Thoracic aorta (tissue), 2 donors: ENCODE data around the gene HES7. TPM values are rescaled to one million over a fixed set of nuclear protein-coding genes. Genes with fewer than 3 reads are reported as not detected.

Experiments used
- ATAC-seq: fragments of 150-250 bp; one replicate; pipeline ENCODE4 v1.8.0; 2017; ENCODE audit warnings: low read depth; ENCODE audit not compliant: insufficient number of reproducible peaks, low FRiP score
- DNase-seq: peaks from one replicate; pipeline ENCODE4 v3.0.0-alpha.2; 2020; ENCODE audit warnings: low spot score
- H3K27ac ChIP-seq, 2 donors: fragments of 200-600 bp; sonication (generic); 1 replicate in 1 of 2; 2 replicates in 1 of 2; pipeline ENCODE4 v1.5.1; 2016; ENCODE audit warnings: mild to moderate bottlenecking in 2 of 2, moderate library complexity in 2 of 2
- H3K27me3 ChIP-seq: fragments of 200-600 bp; sonication (generic); replicated peaks from 2 replicates; pipeline ENCODE4 v1.6.0; 2016; ENCODE audit warnings: mild to moderate bottlenecking; ENCODE audit not compliant: insufficient read depth
- H3K36me3 ChIP-seq: fragments of 200-600 bp; sonication (generic); one replicate; pipeline ENCODE4 v1.5.1; 2016
- H3K4me1 ChIP-seq, 2 donors: fragments of 200-600 bp; sonication (generic); 1 replicate in 1 of 2; 2 replicates in 1 of 2; pipeline versions ENCODE4 v1.5.1 to v1.6.0; 2016; ENCODE audit warnings: low read depth in 2 of 2, mild to moderate bottlenecking in 1 of 2; ENCODE audit not compliant: control insufficient read depth in 1 of 2
- H3K4me3 ChIP-seq: fragments of 200-600 bp; sonication (generic); 2 replicates; pipeline ENCODE4 v1.5.1; 2016; ENCODE audit warnings: mild to moderate bottlenecking
- H3K9me3 ChIP-seq: fragments of 200-600 bp; sonication (generic); 2 replicates; pipeline ENCODE4 v1.5.1; 2016
- CTCF ChIP-seq: fragments of 200-600 bp; sonication (generic); IDR thresholded peaks from one replicate; pipeline ENCODE4 v1.5.1; 2019; ENCODE audit warnings: antibody characterized with exemption
- total RNA-seq, 2 donors: library from RNA; depleted of rRNA; stranded (reverse); fragments of >200 nt; gene quantifications; one replicate each; pipeline versions ENCODE4 v1.1.0 to v1.2.3, GENCODE V29; 2016

HES7 gene
- total RNA-seq, 2 donors from 2014 or later: not detected

GRCh38 chr17:8158267-8159031, 34.5 kb upstream of the HES7 start:
- H3K4me1 ChIP-seq: peaks cover 18 to 51% of the 10 kb centered on the region in 2 donors
- no peaks in the 10 kb centered on the region for H3K9me3 ChIP-seq
- DNase-seq (peak; percentile 72), ATAC-seq (no peak)
- H3K27ac ChIP-seq: peak overlapping the region; percentile 96 to 98
- peak; percentile 95 for TF ChIP-seq CTCF
- H3K27me3 ChIP-seq: no peaks in the 10 kb centered on the region
- H3K36me3 ChIP-seq: no peaks in the 10 kb centered on the region
- H3K4me3 ChIP-seq: peak overlapping the region; percentile 11

- peaks cover 16 to 50% of the 10 kb centered on the region in 2 donors for H3K4me1 ChIP-seq
- peak overlapping the region; percentile 100 for H3K27ac ChIP-seq
- peak; percentile 71 for ATAC-seq
- no peaks in the 10 kb centered on the region for H3K9me3 ChIP-seq
- peak overlapping the region; percentile 76 for H3K4me3 ChIP-seq
- TF ChIP-seq CTCF: no peak
- H3K27me3 ChIP-seq: no peaks in the 10 kb centered on the region
- no peaks in the 10 kb centered on the region for H3K36me3 ChIP-seq
- DNase-seq: peak; percentile 100
Observed at GRCh38 chr17:8156246-8156992, 32.5 kb upstream of the HES7 start.

GRCh38 chr17:8155996-8156245, 32.0 kb upstream of the HES7 start:
- Histone ChIP-seq H3K27me3 (no peaks in the 10 kb centered on the region), H3K36me3 (no peaks in the 10 kb centered on the region), H3K27ac (peak overlapping the region; percentile 100), H3K4me1 (peaks cover 13 to 46% of the 10 kb centered on the region in 2 donors), H3K4me3 (peak overlapping the region; percentile 76), H3K9me3 (no peaks in the 10 kb centered on the region)
- no peak for ATAC-seq
- DNase-seq: no peak
- TF ChIP-seq CTCF: no peak

GRCh38 chr17:8155231-8155995, 31.5 kb upstream of the HES7 start:
- peak overlapping the region; percentile 76 for H3K4me3 ChIP-seq
- no peak for TF ChIP-seq CTCF
- no peaks in the 10 kb centered on the region for H3K27me3 ChIP-seq
- H3K36me3 ChIP-seq: peaks cover 5% of the 10 kb centered on the region
- no peak for ATAC-seq
- no peaks in the 10 kb centered on the region for H3K9me3 ChIP-seq
- H3K27ac ChIP-seq: peak overlapping the region; percentile 100
- peaks cover 14 to 48% of the 10 kb centered on the region in 2 donors for H3K4me1 ChIP-seq
- no peak for DNase-seq

- Histone ChIP-seq H3K4me1 (peaks cover 18 to 52% of the 10 kb centered on the region in 2 donors), H3K36me3 (peaks cover 12% of the 10 kb centered on the region), H3K27ac (peak overlapping the region; percentile 100), H3K9me3 (no peaks in the 10 kb centered on the region), H3K4me3 (peak overlapping the region; percentile 76), H3K27me3 (no peaks in the 10 kb centered on the region)
- ATAC-seq (no peak), DNase-seq (no peak)
- TF ChIP-seq CTCF: no peak
Observed at GRCh38 chr17:8154608-8155155, 30.8 kb upstream of the HES7 start.
